Gastrocnemius medialis (tissue), 4 donors: ENCODE measurements around the gene CDSN. TPM values are rescaled to one million over a fixed set of nuclear protein-coding genes. Genes with fewer than 3 reads are reported as not detected.

Source experiments
- ATAC-seq, 2 donors: fragments of 150-250 bp; one replicate each; pipeline ENCODE4 v1.9.1; 2016
- DNase-seq, 2 donors: peaks; one replicate each; pipeline ENCODE4 v3.0.0-alpha.2; 2019
- H3K27ac ChIP-seq, 4 donors: fragments of 200-600 bp; sonication (generic); 1 replicate in 1 of 4; 2 replicates in 3 of 4; pipeline ENCODE4 v1.5.1; 2016 to 2018; ENCODE audit warnings: mild to moderate bottlenecking in 2 of 4, moderate library complexity in 1 of 4
- H3K27me3 ChIP-seq, 3 donors: fragments of 200-600 bp; sonication (generic) in 2 of 3; 1 replicate in 1 of 3; 2 replicates in 2 of 3; pipeline versions ENCODE4 v1.5.1 to v1.6.0; 2016 to 2019; ENCODE audit warnings: mild to moderate bottlenecking in 1 of 3, moderate library complexity in 1 of 3
- H3K36me3 ChIP-seq, 2 donors: fragments of 200-600 bp; sonication (generic) in 1 of 2; one replicate each; pipeline ENCODE4 v1.5.1; 2017 to 2018
- H3K4me1 ChIP-seq, 2 donors: fragments of 200-600 bp; sonication (generic) in 1 of 2; one replicate each; pipeline ENCODE4 v1.5.1; 2016 to 2017; ENCODE audit warnings: mild to moderate bottlenecking in 2 of 2
- H3K4me3 ChIP-seq, 4 donors: fragments of 200-600 bp; sonication (generic) in 3 of 4; 1 replicate in 1 of 4; 2 replicates in 3 of 4; pipeline ENCODE4 v1.5.1; 2016 to 2019; ENCODE audit warnings: mild to moderate bottlenecking in 2 of 4
- H3K9me3 ChIP-seq, 3 donors: fragments of 200-600 bp; sonication (generic) in 2 of 3; 1 replicate in 1 of 3; 2 replicates in 2 of 3; pipeline ENCODE4 v1.5.1; 2016 to 2019
- CTCF ChIP-seq, 5 experiments: fragments of 450-650 bp in 3 of 5; fragments of 200-600 bp in 2 of 5; sonication (generic) in 2 of 5; IDR thresholded peaks in 4 of 5; conservative IDR thresholded peaks in 1 of 5; 1 replicate in 4 of 5; 2 replicates in 1 of 5; pipeline ENCODE4 v1.5.1; 2016 to 2019; ENCODE audit warnings: antibody characterized with exemption in 5 of 5, mild to moderate bottlenecking in 3 of 5, moderate library complexity in 3 of 5
- POLR2A ChIP-seq, 2 donors: fragments of 450-650 bp; IDR thresholded peaks; one replicate each; pipeline ENCODE4 v1.6.1; 2017; ENCODE audit warnings: antibody characterized with exemption in 2 of 2, mild to moderate bottlenecking in 2 of 2, moderate library complexity in 2 of 2
- in situ Hi-C, 4 donors: fragments of 200-750 bp; cut with MboI; loops; one replicate each; pipeline versions ENCODE4 v1.15.0 to v1.8.0; 2017; ENCODE audit warnings: low sequenced_read_pairs in 4 of 4
- intact Hi-C: fragments of 100-400 bp; cut with DNase I; formaldehyde crosslinking; loops from one replicate; pipeline ENCODE4 v1.15.1; 2023; ENCODE audit warnings: low total_unique reads
- total RNA-seq, 4 donors: library from RNA; depleted of rRNA; stranded (reverse); fragments of >200 nt; gene quantifications; one replicate each; pipeline versions ENCODE4 v1.1.0 to v1.2.3, GENCODE V29; 2016

Gene CDSN
- total RNA-seq, 4 donors from 2014 or later = not detected

GRCh38 chr6:31125586-31126363 is 5.5 kb upstream of the CDSN start:
- Histone ChIP-seq H3K27me3 (no peaks in the 10 kb centered on the region), H3K4me1 (peaks cover 0 to 4% of the 10 kb centered on the region in 2 donors), H3K27ac (no peak overlapping the region), H3K4me3 (no peak overlapping the region), H3K36me3 (no peaks in the 10 kb centered on the region), H3K9me3 (no peaks in the 10 kb centered on the region)
- TF ChIP-seq POLR2A (IDR thresholded peaks at IDR 0.05) = no peak
- TF ChIP-seq CTCF (IDR thresholded peaks at IDR 0.05 in 4 of 5, conservative IDR thresholded peaks at IDR 0.05 in 1 of 5) = no peak
- intact Hi-C loops (no loop called here), in situ Hi-C loops (no loop called here)
- DNase-seq = no peak
- ATAC-seq = no peak

- no peaks in the 10 kb centered on the region for H3K27me3 ChIP-seq
- H3K36me3 ChIP-seq = no peaks in the 10 kb centered on the region
- no peak for TF ChIP-seq CTCF (IDR thresholded peaks at IDR 0.05 in 4 of 5, conservative IDR thresholded peaks at IDR 0.05 in 1 of 5)
- TF ChIP-seq POLR2A (IDR thresholded peaks at IDR 0.05) = no peak
- no peaks in the 10 kb centered on the region for H3K9me3 ChIP-seq
- DNase-seq = no peak
- peak in 1 of 2 donors; percentile 31 for ATAC-seq
- H3K4me3 ChIP-seq = no peak overlapping the region
- H3K27ac ChIP-seq = no peak overlapping the region
- intact Hi-C loops (no loop called here), in situ Hi-C loops (no loop called here)
- H3K4me1 ChIP-seq = peaks cover 0 to 4% of the 10 kb centered on the region in 2 donors
These were observed 4.9 kb upstream of the CDSN start for GRCh38 chr6:31125162-31125561.

GRCh38 chr6:31122791-31123706 is 2.8 kb upstream of the CDSN start:
- no peak overlapping the region for H3K4me3 ChIP-seq
- intact Hi-C loops (no loop called here), in situ Hi-C loops (no loop called here)
- H3K36me3 ChIP-seq = no peaks in the 10 kb centered on the region
- no peaks in the 10 kb centered on the region for H3K27me3 ChIP-seq
- H3K4me1 ChIP-seq = peaks cover 0 to 4% of the 10 kb centered on the region in 2 donors
- TF ChIP-seq POLR2A (IDR thresholded peaks at IDR 0.05) (no peak), CTCF (IDR thresholded peaks at IDR 0.05 in 4 of 5, conservative IDR thresholded peaks at IDR 0.05 in 1 of 5) (no peak)
- DNase-seq (peak in 1 of 2 donors; percentile 57), ATAC-seq (peak in 1 of 2 donors; percentile 76)
- H3K27ac ChIP-seq = peak overlapping the region in 1 of 4 donors; percentile 29
- no peaks in the 10 kb centered on the region for H3K9me3 ChIP-seq

GRCh38 chr6:31121131-31121790 is 1.0 kb upstream of the CDSN start:
- H3K27ac ChIP-seq = no peak overlapping the region
- no peaks in the 10 kb centered on the region for H3K36me3 ChIP-seq
- DNase-seq (no peak), ATAC-seq (no peak)
- peaks cover 0 to 4% of the 10 kb centered on the region in 2 donors for H3K4me1 ChIP-seq
- in situ Hi-C loops = no loop called here
- TF ChIP-seq POLR2A (IDR thresholded peaks at IDR 0.05) (no peak), CTCF (IDR thresholded peaks at IDR 0.05 in 4 of 5, conservative IDR thresholded peaks at IDR 0.05 in 1 of 5) (no peak)
- H3K4me3 ChIP-seq = no peak overlapping the region
- no peaks in the 10 kb centered on the region for H3K9me3 ChIP-seq
- intact Hi-C loops = no loop called here
- no peaks in the 10 kb centered on the region for H3K27me3 ChIP-seq
